MM.1S (cell line): ENCODE measurements around the gene KIAA1328.

Source experiments
- DNase-seq: peaks from one replicate; pipeline ENCODE4 v3.0.0-alpha.2; 2015
- H2AFZ ChIP-seq: fragments of 300-600 bp; sonication (generic); 2 replicates; pipeline ENCODE4 v1.6.0; 2016; ENCODE audit warnings: antibody characterized with exemption, low read length
- H3F3A ChIP-seq: fragments of 300-600 bp; sonication (generic); 2 replicates; pipeline ENCODE4 v1.6.1; 2016; ENCODE audit warnings: mild to moderate bottlenecking, antibody characterized with exemption, low read length, moderate library complexity, mixed read lengths; ENCODE audit not compliant: insufficient read depth
- H3K27ac ChIP-seq: fragments of 300-600 bp; sonication (generic); 2 replicates; pipeline ENCODE4 v1.5.1; 2016; ENCODE audit warnings: mild to moderate bottlenecking, low read length
- H3K27me3 ChIP-seq: fragments of 300-600 bp; sonication (generic); replicated peaks from 2 replicates; pipeline ENCODE4 v1.6.0; 2016; ENCODE audit warnings: low read length; ENCODE audit not compliant: insufficient read depth
- H3K36me3 ChIP-seq: fragments of 300-600 bp; sonication (generic); replicated peaks from 2 replicates; pipeline ENCODE4 v1.6.1; 2016; ENCODE audit warnings: mild to moderate bottlenecking, low read length, mixed read lengths; ENCODE audit not compliant: insufficient read depth
- H3K4me1 ChIP-seq: fragments of 300-600 bp; sonication (generic); 2 replicates; pipeline ENCODE4 v1.6.1; 2016; ENCODE audit warnings: low read length, mixed read lengths
- H3K4me2 ChIP-seq: fragments of 300-600 bp; sonication (generic); 2 replicates; pipeline ENCODE4 v1.6.0; 2016; ENCODE audit warnings: low read depth, low read length
- H3K4me3 ChIP-seq: fragments of 300-600 bp; sonication (generic); 2 replicates; pipeline ENCODE4 v1.5.1; 2016; ENCODE audit warnings: low read length, mixed read lengths
- H3K79me2 ChIP-seq: fragments of 300-600 bp; sonication (generic); 2 replicates; pipeline ENCODE4 v1.6.1; 2016; ENCODE audit warnings: mixed run types, low read length, mixed read lengths
- H3K9ac ChIP-seq: fragments of 300-600 bp; sonication (generic); 2 replicates; pipeline ENCODE4 v1.6.1; 2016; ENCODE audit warnings: low read length, mixed read lengths
- H3K9me2 ChIP-seq: fragments of 300-600 bp; sonication (generic); replicated peaks from 2 replicates; pipeline ENCODE4 v1.6.1; 2016; ENCODE audit warnings: mild to moderate bottlenecking, low read length, mixed read lengths; ENCODE audit not compliant: insufficient read depth
- H3K9me3 ChIP-seq: fragments of 300-600 bp; sonication (generic); replicated peaks from 2 replicates; pipeline ENCODE4 v1.6.1; 2016; ENCODE audit warnings: mild to moderate bottlenecking, low read length, mixed read lengths; ENCODE audit not compliant: insufficient read depth
- H4K20me1 ChIP-seq: fragments of 300-600 bp; sonication (generic); 2 replicates; pipeline ENCODE4 v1.6.1; 2016; ENCODE audit warnings: mild to moderate bottlenecking, low read length, moderate library complexity, mixed read lengths; ENCODE audit not compliant: insufficient read depth
- CTCF ChIP-seq: fragments of 300-600 bp; sonication (generic); IDR thresholded peaks from 2 replicates; pipeline ENCODE4 v1.5.1; 2016; ENCODE audit warnings: antibody characterized with exemption, low read length, mixed read lengths
- EZH2 ChIP-seq: fragments of 300-600 bp; sonication (generic); optimal IDR thresholded peaks from 2 replicates; pipeline ENCODE3; 2017; ENCODE audit warnings: low read depth, mild to moderate bottlenecking, antibody characterized with exemption, low read length, mixed read lengths
- EZH2phosphoT487 ChIP-seq: fragments of 300-600 bp; sonication (generic); IDR thresholded peaks from 2 replicates; pipeline ENCODE4 v1.6.1; 2018; ENCODE audit warnings: antibody characterized with exemption, low read length

Gene KIAA1328

GRCh38 chr18:37065254-37065653 is 236.3 kb downstream of the KIAA1328 start:
- Histone ChIP-seq H3K4me3 (no peak overlapping the region), H3K27ac (no peak overlapping the region), H3K79me2 (no peaks in the 10 kb centered on the region), H4K20me1 (no peaks in the 10 kb centered on the region), H3K9me3 (no peaks in the 10 kb centered on the region), H3K9me2 (no peaks in the 10 kb centered on the region), H3K4me2 (no peak overlapping the region), H3K9ac (no peak overlapping the region), H3K36me3 (no peaks in the 10 kb centered on the region), H2AFZ (no peak overlapping the region), H3F3A (no peaks in the 10 kb centered on the region), H3K27me3 (no peaks in the 10 kb centered on the region), H3K4me1 (no peaks in the 10 kb centered on the region)
- no peak for TF ChIP-seq CTCF
- no peak for TF ChIP-seq EZH2
- no peak for TF ChIP-seq EZH2phosphoT487
- DNase-seq = no peak

- Histone ChIP-seq H3K27ac (no peak overlapping the region), H4K20me1 (no peaks in the 10 kb centered on the region), H3K4me3 (no peak overlapping the region), H3K4me2 (no peak overlapping the region), H3K9me3 (no peaks in the 10 kb centered on the region), H3K79me2 (no peaks in the 10 kb centered on the region), H3F3A (no peaks in the 10 kb centered on the region), H3K9ac (no peak overlapping the region), H2AFZ (no peak overlapping the region), H3K9me2 (no peaks in the 10 kb centered on the region), H3K27me3 (no peaks in the 10 kb centered on the region), H3K4me1 (no peaks in the 10 kb centered on the region), H3K36me3 (no peaks in the 10 kb centered on the region)
- TF ChIP-seq EZH2phosphoT487 (no peak), CTCF (no peak), EZH2 (no peak)
- DNase-seq = no peak
Observed at GRCh38 chr18:37084912-37085311, 256.0 kb downstream of the KIAA1328 start.

GRCh38 chr18:37085362-37085761 is 256.4 kb downstream of the KIAA1328 start:
- H3K4me3 ChIP-seq = no peak overlapping the region
- no peaks in the 10 kb centered on the region for H3K27me3 ChIP-seq
- no peaks in the 10 kb centered on the region for H3K36me3 ChIP-seq
- no peak for TF ChIP-seq EZH2
- no peak for TF ChIP-seq EZH2phosphoT487
- no peaks in the 10 kb centered on the region for H3K79me2 ChIP-seq
- DNase-seq = no peak
- no peaks in the 10 kb centered on the region for H4K20me1 ChIP-seq
- H3K9me3 ChIP-seq = no peaks in the 10 kb centered on the region
- no peaks in the 10 kb centered on the region for H3K9me2 ChIP-seq
- no peak overlapping the region for H2AFZ ChIP-seq
- H3K4me1 ChIP-seq = no peaks in the 10 kb centered on the region
- H3F3A ChIP-seq = no peaks in the 10 kb centered on the region
- H3K9ac ChIP-seq = no peak overlapping the region
- no peak overlapping the region for H3K27ac ChIP-seq
- no peak overlapping the region for H3K4me2 ChIP-seq

- Histone ChIP-seq H3K4me3 (no peak overlapping the region), H4K20me1 (no peaks in the 10 kb centered on the region), H3K4me2 (no peak overlapping the region), H3K79me2 (no peaks in the 10 kb centered on the region), H3K4me1 (no peaks in the 10 kb centered on the region), H3F3A (no peaks in the 10 kb centered on the region), H3K9me2 (no peaks in the 10 kb centered on the region), H2AFZ (no peak overlapping the region), H3K9me3 (no peaks in the 10 kb centered on the region), H3K9ac (no peak overlapping the region), H3K27me3 (no peaks in the 10 kb centered on the region), H3K36me3 (no peaks in the 10 kb centered on the region), H3K27ac (no peak overlapping the region)
- no peak for DNase-seq
- TF ChIP-seq EZH2phosphoT487 (no peak), CTCF (no peak), EZH2 (no peak)
Observed at GRCh38 chr18:37107748-37108522, 279.0 kb downstream of the KIAA1328 start.
